Neural cell (in vitro differentiated cells): ENCODE results near the gene TAF11L2. TPM values are rescaled to one million over a fixed set of nuclear protein-coding genes. Genes with fewer than 3 reads are reported as not detected.
A peak's percentile ranks its signal among the peaks of the same experiment; 100 is the strongest.
"Not testable (repeated sequence)": the region's sequence is repeated elsewhere in the genome, so short reads cannot be mapped to it uniquely, and the experiment has no call there.

Experiments used
- H2AFZ ChIP-seq: fragments of 200-600, 300-800 bp; sonication (generic), shearing (Covaris generic); 2 replicates; pipeline ENCODE4 v1.6.0; 2014; ENCODE audit warnings: low read depth, mild to moderate bottlenecking, antibody characterized with exemption, low read length, moderate library complexity
- H3F3A ChIP-seq: fragments of 200-600 bp; shearing (Covaris generic); 2 replicates; pipeline ENCODE4 v1.6.1; 2016; ENCODE audit warnings: mild to moderate bottlenecking, moderate library complexity, mixed read lengths, antibody characterized with exemption, low read length; ENCODE audit not compliant: insufficient read depth, poor library complexity, severe bottlenecking
- H3K27ac ChIP-seq: fragments of 200-600, 300-800 bp; sonication (generic), shearing (Covaris generic); 2 replicates; pipeline ENCODE4 v1.5.1; 2014; ENCODE audit warnings: mild to moderate bottlenecking, low read length, moderate library complexity
- H3K27me3 ChIP-seq: fragments of 300-800, 200-600 bp; sonication (generic), shearing (Covaris generic); 2 replicates; pipeline ENCODE4 v1.6.0; 2014; ENCODE audit warnings: mild to moderate bottlenecking, low read depth, low read length, moderate library complexity; ENCODE audit not compliant: insufficient read depth
- H3K36me3 ChIP-seq: fragments of 300-800, 200-600 bp; sonication (generic), shearing (Covaris generic); 2 replicates; pipeline ENCODE4 v1.5.1; 2014; ENCODE audit warnings: mild to moderate bottlenecking, antibody characterized with exemption, low read length, moderate library complexity; ENCODE audit not compliant: insufficient read depth
- H3K4me2 ChIP-seq: fragments of 300-800, 200-600 bp; sonication (generic), shearing (Covaris generic); 2 replicates; pipeline ENCODE4 v1.6.0; 2014; ENCODE audit warnings: mild to moderate bottlenecking, low read length
- H3K4me3 ChIP-seq: fragments of 300-800, 200-600 bp; sonication (generic), shearing (Covaris generic); 2 replicates; pipeline ENCODE4 v1.5.1; 2014; ENCODE audit warnings: mild to moderate bottlenecking, low read length, moderate library complexity
- H3K79me2 ChIP-seq: fragments of 200-600 bp; shearing (Covaris generic); replicated peaks from 2 replicates; pipeline ENCODE4 v1.6.0; 2014; ENCODE audit warnings: mild to moderate bottlenecking, low read length, moderate library complexity; ENCODE audit not compliant: insufficient read depth
- H3K9ac ChIP-seq: fragments of 300-800, 200-600 bp; sonication (generic), shearing (Covaris generic); 2 replicates; pipeline ENCODE4 v1.6.1; 2016; ENCODE audit warnings: mild to moderate bottlenecking, low read length, mixed read lengths
- H3K9me2 ChIP-seq: fragments of 200-600 bp; shearing (Covaris generic); 2 replicates; pipeline ENCODE4 v1.6.1; 2016; ENCODE audit warnings: mild to moderate bottlenecking, low read length, mixed read lengths; ENCODE audit not compliant: insufficient read depth
- H3K9me3 ChIP-seq: fragments of 200-600, 300-800 bp; sonication (generic), shearing (Covaris generic); 2 replicates; pipeline ENCODE4 v1.6.1; 2016; ENCODE audit warnings: mild to moderate bottlenecking, mixed run types, low read length, moderate library complexity, mixed read lengths
- H4K20me1 ChIP-seq: fragments of 200-600 bp; shearing (Covaris generic); 2 replicates; pipeline ENCODE4 v1.6.1; 2016; ENCODE audit warnings: mild to moderate bottlenecking, mixed run types; ENCODE audit not compliant: insufficient read depth
- EP300 ChIP-seq: fragments of 450-650 bp; conservative IDR thresholded peaks from 2 replicates; pipeline ENCODE4 v1.6.1; 2014; ENCODE audit warnings: antibody characterized with exemption, mild to moderate bottlenecking, moderate library complexity; ENCODE audit not compliant: poor library complexity, severe bottlenecking
- EZH2 ChIP-seq: fragments of 200-600, 300-800 bp; shearing (Covaris generic), sonication (generic); IDR thresholded peaks from 2 replicates; pipeline ENCODE4 v1.6.1; 2014; ENCODE audit warnings: antibody characterized with exemption, low read length, borderline replicate concordance, mild to moderate bottlenecking; ENCODE audit not compliant: insufficient read depth, poor library complexity, severe bottlenecking
- MXI1 ChIP-seq: fragments of 450-650 bp; conservative IDR thresholded peaks from 2 replicates; pipeline ENCODE4 v1.6.1; 2014; ENCODE audit warnings: antibody characterized with exemption, mild to moderate bottlenecking; ENCODE audit not compliant: poor library complexity, severe bottlenecking
- POLR2AphosphoS5 ChIP-seq: IDR thresholded peaks from 2 replicates; pipeline ENCODE4 v1.6.1; 2012
- RAD21 ChIP-seq: fragments of 450-650 bp; conservative IDR thresholded peaks from 2 replicates; pipeline ENCODE4 v1.6.1; 2014; ENCODE audit warnings: antibody characterized with exemption, mild to moderate bottlenecking, moderate library complexity
- SMC3 ChIP-seq: fragments of 450-650 bp; conservative IDR thresholded peaks from 2 replicates; pipeline ENCODE4 v1.6.1; 2014; ENCODE audit warnings: antibody characterized with exemption, mild to moderate bottlenecking, moderate library complexity; ENCODE audit not compliant: poor library complexity
- TAF1 ChIP-seq: IDR thresholded peaks from 2 replicates; pipeline ENCODE4 v1.6.1; 2012; ENCODE audit warnings: low read depth
- polyA plus RNA-seq: library from polyadenylated mRNA; depleted of rRNA; stranded (reverse); fragments of >200 nt; gene quantifications from 2 replicates; pipeline ENCODE4 v1.2.3, GENCODE V29; 2014
- TF ChIP-seq, protein P1 (sequence below): fragments of 450-650 bp; IDR thresholded peaks from 2 replicates; pipeline ENCODE4 v1.5.1; 2014; ENCODE audit warnings: antibody characterized with exemption, mild to moderate bottlenecking, moderate library complexity; ENCODE audit not compliant: poor library complexity, severe bottlenecking
- TF ChIP-seq, protein P2 (sequence below): IDR thresholded peaks from 2 replicates; pipeline ENCODE4 v1.6.1; 2012; ENCODE audit warnings: borderline replicate concordance

The TAF11L2 gene
- polyA plus RNA-seq, 1 donor from 2014 or later = not detected

GRCh38 chr5:17470064-17470463, 28.0 kb upstream of the TAF11L2 start:
- Histone ChIP-seq H3K9ac (no peak overlapping the region), H3K79me2 (no peaks in the 10 kb centered on the region), H3K4me2 (no peak overlapping the region), H3K27ac (no peak overlapping the region), H3K36me3 (no peaks in the 10 kb centered on the region), H3K9me3 (no peaks in the 10 kb centered on the region), H3K4me3 (no peak overlapping the region), H4K20me1 (no peaks in the 10 kb centered on the region), H3F3A (no peaks in the 10 kb centered on the region), H3K27me3 (no peaks in the 10 kb centered on the region), H2AFZ (no peak overlapping the region), H3K9me2 (no peaks in the 10 kb centered on the region)
- TF ChIP-seq RAD21 (no peak), EZH2 (no peak), POLR2AphosphoS5 (no peak), TAF1 (no peak), EP300 (no peak), SMC3 (no peak), MXI1 (no peak)
- TF ChIP-seq, protein P1, sequence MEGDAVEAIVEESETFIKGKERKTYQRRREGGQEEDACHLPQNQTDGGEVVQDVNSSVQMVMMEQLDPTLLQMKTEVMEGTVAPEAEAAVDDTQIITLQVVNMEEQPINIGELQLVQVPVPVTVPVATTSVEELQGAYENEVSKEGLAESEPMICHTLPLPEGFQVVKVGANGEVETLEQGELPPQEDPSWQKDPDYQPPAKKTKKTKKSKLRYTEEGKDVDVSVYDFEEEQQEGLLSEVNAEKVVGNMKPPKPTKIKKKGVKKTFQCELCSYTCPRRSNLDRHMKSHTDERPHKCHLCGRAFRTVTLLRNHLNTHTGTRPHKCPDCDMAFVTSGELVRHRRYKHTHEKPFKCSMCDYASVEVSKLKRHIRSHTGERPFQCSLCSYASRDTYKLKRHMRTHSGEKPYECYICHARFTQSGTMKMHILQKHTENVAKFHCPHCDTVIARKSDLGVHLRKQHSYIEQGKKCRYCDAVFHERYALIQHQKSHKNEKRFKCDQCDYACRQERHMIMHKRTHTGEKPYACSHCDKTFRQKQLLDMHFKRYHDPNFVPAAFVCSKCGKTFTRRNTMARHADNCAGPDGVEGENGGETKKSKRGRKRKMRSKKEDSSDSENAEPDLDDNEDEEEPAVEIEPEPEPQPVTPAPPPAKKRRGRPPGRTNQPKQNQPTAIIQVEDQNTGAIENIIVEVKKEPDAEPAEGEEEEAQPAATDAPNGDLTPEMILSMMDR = no peak
- TF ChIP-seq, protein P2, sequence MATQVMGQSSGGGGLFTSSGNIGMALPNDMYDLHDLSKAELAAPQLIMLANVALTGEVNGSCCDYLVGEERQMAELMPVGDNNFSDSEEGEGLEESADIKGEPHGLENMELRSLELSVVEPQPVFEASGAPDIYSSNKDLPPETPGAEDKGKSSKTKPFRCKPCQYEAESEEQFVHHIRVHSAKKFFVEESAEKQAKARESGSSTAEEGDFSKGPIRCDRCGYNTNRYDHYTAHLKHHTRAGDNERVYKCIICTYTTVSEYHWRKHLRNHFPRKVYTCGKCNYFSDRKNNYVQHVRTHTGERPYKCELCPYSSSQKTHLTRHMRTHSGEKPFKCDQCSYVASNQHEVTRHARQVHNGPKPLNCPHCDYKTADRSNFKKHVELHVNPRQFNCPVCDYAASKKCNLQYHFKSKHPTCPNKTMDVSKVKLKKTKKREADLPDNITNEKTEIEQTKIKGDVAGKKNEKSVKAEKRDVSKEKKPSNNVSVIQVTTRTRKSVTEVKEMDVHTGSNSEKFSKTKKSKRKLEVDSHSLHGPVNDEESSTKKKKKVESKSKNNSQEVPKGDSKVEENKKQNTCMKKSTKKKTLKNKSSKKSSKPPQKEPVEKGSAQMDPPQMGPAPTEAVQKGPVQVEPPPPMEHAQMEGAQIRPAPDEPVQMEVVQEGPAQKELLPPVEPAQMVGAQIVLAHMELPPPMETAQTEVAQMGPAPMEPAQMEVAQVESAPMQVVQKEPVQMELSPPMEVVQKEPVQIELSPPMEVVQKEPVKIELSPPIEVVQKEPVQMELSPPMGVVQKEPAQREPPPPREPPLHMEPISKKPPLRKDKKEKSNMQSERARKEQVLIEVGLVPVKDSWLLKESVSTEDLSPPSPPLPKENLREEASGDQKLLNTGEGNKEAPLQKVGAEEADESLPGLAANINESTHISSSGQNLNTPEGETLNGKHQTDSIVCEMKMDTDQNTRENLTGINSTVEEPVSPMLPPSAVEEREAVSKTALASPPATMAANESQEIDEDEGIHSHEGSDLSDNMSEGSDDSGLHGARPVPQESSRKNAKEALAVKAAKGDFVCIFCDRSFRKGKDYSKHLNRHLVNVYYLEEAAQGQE = no peak

- not testable (repeated sequence) for H3K9me3 ChIP-seq, H3K27me3 ChIP-seq, H3K27ac ChIP-seq, H3F3A ChIP-seq, H3K79me2 ChIP-seq, H3K9me2 ChIP-seq, H2AFZ ChIP-seq, H3K4me3 ChIP-seq, H3K9ac ChIP-seq, H3K4me2 ChIP-seq, H3K36me3 ChIP-seq, H4K20me1 ChIP-seq
Measured at GRCh38 chr5:17475064-17475463, 23.0 kb upstream of the TAF11L2 start.

DNA sequence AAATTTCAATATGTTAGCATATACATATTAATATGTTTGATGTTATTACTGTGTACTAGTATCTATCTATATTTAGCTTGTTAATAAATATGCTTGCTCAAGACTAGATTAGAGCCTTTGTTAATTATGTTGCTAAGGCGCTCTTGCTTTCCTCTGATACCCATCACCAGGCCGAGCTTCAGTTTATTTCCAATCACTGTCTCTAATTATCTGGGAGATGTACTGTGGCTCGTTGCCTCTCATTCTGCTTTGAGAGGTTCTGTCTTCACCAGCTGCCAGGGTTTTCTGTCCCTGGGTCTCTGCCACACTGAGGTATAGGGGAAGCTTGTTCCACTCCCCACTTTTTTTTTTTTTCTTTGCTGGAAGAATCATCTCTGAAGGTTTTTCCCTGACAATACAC, 21.0 kb upstream of the TAF11L2 start:
- Histone ChIP-seq H3F3A (no peaks in the 10 kb centered on the region), H3K9me2 (no peaks in the 10 kb centered on the region), H3K4me2 (no peak overlapping the region), H3K36me3 (no peaks in the 10 kb centered on the region), H3K9me3 (no peaks in the 10 kb centered on the region), H3K79me2 (no peaks in the 10 kb centered on the region), H3K4me3 (peak overlapping the region; percentile 9), H4K20me1 (no peaks in the 10 kb centered on the region), H3K9ac (no peak overlapping the region), H2AFZ (no peak overlapping the region), H3K27ac (peak overlapping the region; percentile 69), H3K27me3 (no peaks in the 10 kb centered on the region)
- no peak for TF ChIP-seq SMC3
- no peak for TF ChIP-seq EZH2
- TF ChIP-seq MXI1 = no peak
- no peak for TF ChIP-seq POLR2AphosphoS5
- no peak for TF ChIP-seq RAD21
- TF ChIP-seq, protein P1 = no peak
- no peak for TF ChIP-seq TAF1
- no peak for TF ChIP-seq EP300
- TF ChIP-seq, protein P2 = no peak
